Loucy (cell line): ENCODE results near the gene DMRT3.

ENCODE experiments used
- H2AFZ ChIP-seq: fragments of 200-600 bp; sonication (generic); 2 replicates; pipeline ENCODE4 v1.6.0; 2016; ENCODE audit warnings: antibody characterized with exemption, mild to moderate bottlenecking, low read length, moderate library complexity
- H3F3A ChIP-seq: fragments of 200-600 bp; 2 replicates; pipeline ENCODE4 v1.6.0; 2016; ENCODE audit warnings: antibody characterized with exemption, low read depth, mild to moderate bottlenecking
- H3K27me3 ChIP-seq: fragments of 200-600 bp; sonication (generic); 2 replicates; pipeline ENCODE4 v1.6.1; 2014; ENCODE audit warnings: low read length, mild to moderate bottlenecking; ENCODE audit not compliant: insufficient read depth, poor library complexity, severe bottlenecking
- H3K36me3 ChIP-seq: fragments of 200-600 bp; sonication (generic); 2 replicates; pipeline ENCODE4 v1.6.1; 2016; ENCODE audit warnings: low read length; ENCODE audit not compliant: insufficient read depth
- H3K4me1 ChIP-seq: fragments of 200-600 bp; sonication (generic); 2 replicates; pipeline ENCODE4 v1.5.1; 2014; ENCODE audit warnings: low read length, mild to moderate bottlenecking; ENCODE audit not compliant: insufficient read depth, poor library complexity, severe bottlenecking
- H3K4me2 ChIP-seq: fragments of 200-600 bp; sonication (generic); 2 replicates; pipeline ENCODE4 v1.6.0; 2014; ENCODE audit warnings: antibody characterized with exemption, low read length, low read depth, mild to moderate bottlenecking; ENCODE audit not compliant: poor library complexity, severe bottlenecking
- H3K4me3 ChIP-seq: fragments of 200-600 bp; sonication (generic); 2 replicates; pipeline ENCODE4 v1.5.1; 2014; ENCODE audit warnings: low read length, mild to moderate bottlenecking, mixed read lengths; ENCODE audit not compliant: poor library complexity, severe bottlenecking
- H3K79me2 ChIP-seq: fragments of 200-600 bp; sonication (generic); 2 replicates; pipeline ENCODE4 v1.6.1; 2014; ENCODE audit warnings: low read length; ENCODE audit not compliant: insufficient read depth
- H3K9ac ChIP-seq: fragments of 200-600 bp; sonication (generic); 2 replicates; pipeline ENCODE4 v1.6.0; 2014; ENCODE audit warnings: mild to moderate bottlenecking, low read depth, low read length, moderate library complexity; ENCODE audit not compliant: poor library complexity, severe bottlenecking
- H3K9me2 ChIP-seq: fragments of 200-600 bp; sonication (generic); replicated peaks from 2 replicates; pipeline ENCODE4 v1.6.1; 2016; ENCODE audit warnings: low read depth, low read length, mixed read lengths
- H3K9me3 ChIP-seq: fragments of 200-600 bp; sonication (generic); 2 replicates; pipeline ENCODE4 v1.6.1; 2014; ENCODE audit warnings: mild to moderate bottlenecking, antibody characterized with exemption, low read length, low read depth; ENCODE audit not compliant: insufficient read depth
- H4K20me1 ChIP-seq: fragments of 200-600 bp; sonication (generic); 2 replicates; pipeline ENCODE4 v1.6.0; 2014; ENCODE audit warnings: antibody characterized with exemption, low read length, mild to moderate bottlenecking; ENCODE audit not compliant: insufficient read depth, poor library complexity, severe bottlenecking
- CTCF ChIP-seq: fragments of 200-600 bp; sonication (generic); conservative IDR thresholded peaks from 2 replicates; pipeline ENCODE4 v1.5.1; 2014; ENCODE audit warnings: mild to moderate bottlenecking, antibody characterized with exemption, low read length
- EZH2phosphoT487 ChIP-seq: fragments of 200-600 bp; IDR thresholded peaks from 2 replicates; pipeline ENCODE4 v1.6.1; 2018; ENCODE audit warnings: antibody characterized with exemption, mild to moderate bottlenecking, moderate library complexity, borderline replicate concordance

DMRT3 gene

GRCh38 chr9:1013021-1013420 lies 36.6 kb downstream of the DMRT3 start:
- Histone ChIP-seq H3K4me2 (no peak overlapping the region), H2AFZ (no peak overlapping the region), H3K9me3 (no peaks in the 10 kb centered on the region), H3F3A (no peaks in the 10 kb centered on the region), H3K9me2 (no peaks in the 10 kb centered on the region), H3K79me2 (no peaks in the 10 kb centered on the region), H3K27me3 (no peaks in the 10 kb centered on the region), H3K4me1 (peaks cover 14% of the 10 kb centered on the region), H3K4me3 (no peak overlapping the region), H4K20me1 (no peaks in the 10 kb centered on the region), H3K9ac (no peak overlapping the region), H3K36me3 (no peaks in the 10 kb centered on the region)
- TF ChIP-seq CTCF, result no peak
- no peak for TF ChIP-seq EZH2phosphoT487

DNA sequence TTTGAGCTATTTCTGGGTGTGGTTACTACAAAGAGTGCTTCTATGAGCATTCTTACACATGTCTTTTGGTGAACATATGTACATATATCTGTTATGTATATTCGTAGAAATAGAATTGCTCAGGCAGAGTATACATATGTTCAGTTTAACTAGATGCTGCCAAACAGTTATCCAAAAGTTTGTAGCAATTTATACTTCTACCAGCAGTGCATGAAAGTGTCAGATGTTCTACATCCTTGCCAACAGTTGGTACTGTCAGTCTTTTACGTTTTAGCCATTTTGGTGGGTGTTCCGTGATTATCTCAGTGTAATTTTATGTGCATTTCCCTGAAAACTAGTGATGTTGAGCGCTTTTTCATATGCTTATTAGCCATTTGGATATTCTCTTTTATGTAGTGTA lies 37.8 kb downstream of the DMRT3 start:
- H3K36me3 ChIP-seq, result no peaks in the 10 kb centered on the region
- no peak for TF ChIP-seq EZH2phosphoT487
- TF ChIP-seq CTCF, result no peak
- H3K4me3 ChIP-seq, result no peak overlapping the region
- no peaks in the 10 kb centered on the region for H3F3A ChIP-seq
- H3K4me1 ChIP-seq, result peaks cover 14% of the 10 kb centered on the region
- H4K20me1 ChIP-seq, result no peaks in the 10 kb centered on the region
- no peak overlapping the region for H3K4me2 ChIP-seq
- H2AFZ ChIP-seq, result no peak overlapping the region
- H3K9ac ChIP-seq, result no peak overlapping the region
- no peaks in the 10 kb centered on the region for H3K27me3 ChIP-seq
- no peaks in the 10 kb centered on the region for H3K9me3 ChIP-seq
- H3K9me2 ChIP-seq, result no peaks in the 10 kb centered on the region
- no peaks in the 10 kb centered on the region for H3K79me2 ChIP-seq

DNA sequence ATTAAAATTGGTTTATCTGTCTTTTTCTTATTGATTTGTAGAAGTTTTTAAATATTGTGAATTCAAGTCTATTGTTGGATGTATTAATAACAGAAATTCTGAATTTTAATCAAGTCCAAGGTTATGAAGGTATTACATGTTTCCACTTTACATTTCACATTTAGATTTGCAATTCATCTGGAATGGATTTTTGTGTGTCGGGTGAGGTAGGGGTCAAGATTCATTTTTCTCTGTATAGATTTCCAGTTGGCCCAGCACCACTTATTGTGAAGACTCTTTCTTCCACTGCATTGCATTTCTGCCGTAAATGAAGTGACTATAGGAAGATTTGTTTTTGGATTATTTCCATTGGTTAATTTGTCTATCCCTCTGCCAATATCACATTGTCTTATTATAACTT lies 38.2 kb downstream of the DMRT3 start:
- no peaks in the 10 kb centered on the region for H3K9me2 ChIP-seq
- TF ChIP-seq EZH2phosphoT487 (no peak), CTCF (no peak)
- H3K4me1 ChIP-seq, result peaks cover 12% of the 10 kb centered on the region

More for the DNA sequence above, 38.2 kb downstream of the DMRT3 start:
- no peak overlapping the region for H2AFZ ChIP-seq
- H3K4me2 ChIP-seq, result no peak overlapping the region
- no peaks in the 10 kb centered on the region for H3K27me3 ChIP-seq
- H3K9ac ChIP-seq, result no peak overlapping the region
- H3K36me3 ChIP-seq, result no peaks in the 10 kb centered on the region
- no peaks in the 10 kb centered on the region for H4K20me1 ChIP-seq
- H3K9me3 ChIP-seq, result no peaks in the 10 kb centered on the region
- H3F3A ChIP-seq, result no peaks in the 10 kb centered on the region
- H3K79me2 ChIP-seq, result no peaks in the 10 kb centered on the region
- no peak overlapping the region for H3K4me3 ChIP-seq
